NCI-H146 treated with DMSO at 0.1 percent for 48 hours (cell line): ENCODE measurements around the gene ADISSP.

Source experiments
- DNase-seq: peaks from one replicate; lab custom pipeline; 2025; ENCODE audit not compliant: unreplicated experiment; lab: John Stamatoyannopoulos, UW

The ADISSP gene

GRCh38 chr20:3782597-3782996 lies 15.0 kb upstream of the ADISSP start:
- DNase-seq = no peak

- peak; percentile 93 for DNase-seq
Measured at GRCh38 chr20:3781153-3781910, 13.8 kb upstream of the ADISSP start, which contains the start of gene SPEF1. Gene SPEF1 (minus strand): TSS chr20:3781448. CDS start chr20:3781287, 161 bp downstream.

GRCh38 chr20:3778976-3779375 lies 11.4 kb upstream of the ADISSP start:
- no peak for DNase-seq

- peak; percentile 53 for DNase-seq
Measured at GRCh38 chr20:3777716-3778629, 10.4 kb upstream of the ADISSP start.

GRCh38 chr20:3777381-3777715 lies 9.8 kb upstream of the ADISSP start:
- no peak for DNase-seq

- DNase-seq = no peak
Measured at GRCh38 chr20:3775457-3776108, 8.0 kb upstream of the ADISSP start.

GRCh38 chr20:3771552-3772058 lies 4.1 kb upstream of the ADISSP start:
- DNase-seq = no peak

- DNase-seq = peak; percentile 63
Measured at GRCh38 chr20:3768342-3769130, 983 bp upstream of the ADISSP start.

GRCh38 chr20:3767110-3767426 lies 485 bp downstream of the ADISSP start:
- DNase-seq = no peak

GRCh38 chr20:3766422-3767109 lies 987 bp downstream of the ADISSP start:
- no peak for DNase-seq

GRCh38 chr20:3765171-3765882 lies 2.2 kb downstream of the ADISSP start:
- no peak for DNase-seq

- no peak for DNase-seq
Measured at GRCh38 chr20:3764659-3765058, 2.9 kb downstream of the ADISSP start.

- DNase-seq = no peak
Measured at GRCh38 chr20:3763671-3764601, 3.6 kb downstream of the ADISSP start.

GRCh38 chr20:3760655-3761348 lies 6.8 kb downstream of the ADISSP start:
- DNase-seq = no peak

- no peak for DNase-seq
Measured at GRCh38 chr20:3759884-3760283, 7.7 kb downstream of the ADISSP start.

- DNase-seq = no peak
Measured at GRCh38 chr20:3759316-3759823, 8.2 kb downstream of the ADISSP start.

- no peak for DNase-seq
Measured at GRCh38 chr20:3758566-3758965, 9.0 kb downstream of the ADISSP start.

GRCh38 chr20:3757268-3757667 lies 10.3 kb downstream of the ADISSP start:
- DNase-seq = no peak
